NCI-H82 (cell line): ENCODE measurements around the gene PSMB10.
"Not testable (repeated sequence)": the region's sequence is repeated elsewhere in the genome, so short reads cannot be mapped to it uniquely, and the experiment has no call there.

Source experiments
- DNase-seq: peaks from one replicate; lab custom pipeline; 2025; lab: John Stamatoyannopoulos, UW

Gene PSMB10

GRCh38 chr16:67924140-67924906 lies 12.3 kb downstream of the PSMB10 start:
- no peak for DNase-seq

- no peak for DNase-seq
These were observed 13.1 kb downstream of the PSMB10 start for GRCh38 chr16:67923414-67924116.

- DNase-seq = no peak
These were observed 13.9 kb downstream of the PSMB10 start for GRCh38 chr16:67922740-67923139.

- no peak for DNase-seq
These were observed 14.4 kb downstream of the PSMB10 start for GRCh38 chr16:67922221-67922620.

- no peak for DNase-seq
These were observed 16.9 kb downstream of the PSMB10 start for GRCh38 chr16:67919622-67920221.

GRCh38 chr16:67917852-67918236 lies 18.8 kb downstream of the PSMB10 start:
- DNase-seq = no peak

GRCh38 chr16:67917140-67917851 lies 19.4 kb downstream of the PSMB10 start:
- no peak for DNase-seq

GRCh38 chr16:67915831-67916723 lies 20.6 kb downstream of the PSMB10 start:
- no peak for DNase-seq

GRCh38 chr16:67915496-67915769 lies 21.2 kb downstream of the PSMB10 start:
- DNase-seq = not testable (repeated sequence)

- no peak for DNase-seq
These were observed 21.7 kb downstream of the PSMB10 start for GRCh38 chr16:67914758-67915495.

- DNase-seq = no peak
These were observed 26.5 kb downstream of the PSMB10 start for GRCh38 chr16:67910158-67910557.

- DNase-seq = no peak
These were observed 27.5 kb downstream of the PSMB10 start for GRCh38 chr16:67909056-67909742.

GRCh38 chr16:67907397-67908180 lies 29.1 kb downstream of the PSMB10 start:
- peak; percentile 45 for DNase-seq

GRCh38 chr16:67902831-67903230 lies 33.8 kb downstream of the PSMB10 start:
- no peak for DNase-seq

- no peak for DNase-seq
These were observed 34.9 kb downstream of the PSMB10 start for GRCh38 chr16:67901734-67902133.

- DNase-seq = no peak
These were observed 39.4 kb downstream of the PSMB10 start for GRCh38 chr16:67897231-67897630.

GRCh38 chr16:67893743-67894399 lies 42.8 kb downstream of the PSMB10 start:
- DNase-seq = peak; percentile 42

- peak; percentile 96 for DNase-seq
These were observed 43.5 kb downstream of the PSMB10 start, which contains the start of gene PSKH1 for GRCh38 chr16:67892899-67893742. Gene PSKH1 (plus strand): TSS chr16:67893254. CDS start chr16:67908750, 15,496 bp downstream.
